Measurements from ENCODE around the gene PTCD2.

DNA sequence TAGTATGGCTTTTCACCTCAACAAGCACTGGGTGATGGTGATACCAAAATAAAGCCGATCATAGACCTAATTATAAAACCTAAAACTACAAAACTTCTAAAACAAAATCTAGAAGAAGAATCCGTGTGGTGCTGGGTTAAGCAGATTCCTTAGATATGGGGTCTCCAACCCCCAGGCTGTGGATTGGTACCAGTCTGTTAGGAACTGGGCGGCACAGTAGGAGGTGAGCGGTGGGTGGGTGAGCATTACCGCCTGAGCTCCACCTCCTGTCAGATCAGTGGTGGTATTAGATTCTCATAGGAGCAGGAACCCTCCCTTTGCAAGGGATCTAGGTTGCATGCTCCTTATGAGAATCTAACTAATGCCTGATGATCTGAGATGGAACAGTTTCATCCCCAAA is 33.4 kb upstream of the PTCD2 start:
- TF ChIP-seq PPARA (CRISPR knock-in tag; IDR thresholded peaks at IDR 0.05; ENCODE audit: borderline replicate concordance) (no peak), ARNTL (CRISPR knock-in tag; IDR thresholded peaks at IDR 0.05; ENCODE audit: borderline replicate concordance, low read depth) (no peak), ZFP30 (CRISPR knock-in tag; IDR thresholded peaks at IDR 0.05) (no peak), RARB (CRISPR knock-in tag; IDR thresholded peaks at IDR 0.05) (no peak), ZFP3 (CRISPR knock-in tag; IDR thresholded peaks at IDR 0.05) (no peak)
